GM12891 (cell line): ENCODE results near the gene VMAC.
"Not testable (repeated sequence)": the region's sequence is repeated elsewhere in the genome, so short reads cannot be mapped to it uniquely, and the experiment has no call there.

Experiments used
- POLR2A ChIP-seq: IDR thresholded peaks from 2 replicates; pipeline ENCODE4 v1.6.1; 2011; ENCODE audit warnings: low read depth, low read length, control low read depth
- POLR2AphosphoS5 ChIP-seq: IDR thresholded peaks from 2 replicates; pipeline ENCODE4 v1.6.1; 2011; ENCODE audit warnings: low read depth, low read length, control low read depth
- POU2F2 ChIP-seq: IDR thresholded peaks from 2 replicates; pipeline ENCODE4 v1.6.1; 2011; ENCODE audit warnings: low read depth, mild to moderate bottlenecking, control low read depth, low read length, moderate library complexity
- TAF1 ChIP-seq: IDR thresholded peaks from 2 replicates; pipeline ENCODE4 v1.6.1; 2011; ENCODE audit warnings: low read depth, low read length, control low read depth

GRCh38 chr19:5884065-5884811 is 20.4 kb upstream of the VMAC start:
- not testable (repeated sequence) for TF ChIP-seq POU2F2, TAF1, POLR2A, POLR2AphosphoS5
